C1 segment of cervical spinal cord (tissue), 14 donors: ENCODE measurements around the gene CUBN.
A peak's percentile ranks its signal among the peaks of the same experiment; 100 is the strongest.

Experiments
- DNase-seq, 14 donors: peaks; one replicate each; lab custom pipeline; 2025; lab: John Stamatoyannopoulos, UW

The CUBN gene

DNA sequence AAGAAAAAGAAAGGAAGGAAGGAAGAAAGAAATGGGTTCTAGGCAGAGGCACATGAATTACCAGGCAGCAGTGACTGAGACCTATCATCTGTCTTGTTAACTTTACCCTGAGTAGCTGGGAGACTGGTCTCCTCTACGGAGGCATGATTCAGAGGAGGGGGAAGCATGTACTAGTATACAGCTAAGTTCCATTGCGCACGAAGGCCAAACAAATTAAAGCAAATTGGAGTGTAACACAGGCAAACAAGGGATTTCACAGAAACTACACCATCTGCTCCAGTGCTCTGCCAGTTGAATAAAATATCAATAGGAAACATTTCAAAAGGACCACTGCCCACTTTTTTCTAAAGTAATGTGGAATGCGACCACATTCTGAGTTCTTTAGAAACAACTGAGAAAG lies 246.5 kb downstream of the CUBN start:
- DNase-seq = no peak

GRCh38 chr10:16870331-16870730 lies 259.3 kb downstream of the CUBN start:
- DNase-seq = no peak

GRCh38 chr10:16867990-16868389 lies 261.6 kb downstream of the CUBN start:
- no peak for DNase-seq

DNA sequence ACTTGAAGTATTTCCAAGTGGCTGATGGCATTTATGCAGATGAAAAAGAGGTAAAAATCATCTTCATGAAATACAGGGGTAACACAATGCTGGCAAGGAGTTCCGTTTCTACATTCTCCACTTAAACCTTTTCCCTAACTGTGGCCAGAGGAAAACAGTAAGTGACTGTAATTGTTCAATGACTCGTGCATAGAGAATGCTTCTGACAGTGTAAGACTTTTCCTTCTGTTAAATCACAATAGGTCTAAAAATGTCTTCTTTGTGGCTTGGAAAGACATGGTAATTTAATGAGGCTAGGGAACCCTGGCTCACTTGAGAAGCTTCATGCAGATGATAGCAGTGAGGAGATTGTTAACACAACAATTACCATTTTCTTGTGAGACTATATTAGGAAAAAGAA lies 262.1 kb downstream of the CUBN start:
- no peak for DNase-seq

- no peak for DNase-seq
These were observed 262.9 kb downstream of the CUBN start for GRCh38 chr10:16866541-16867275.

DNA sequence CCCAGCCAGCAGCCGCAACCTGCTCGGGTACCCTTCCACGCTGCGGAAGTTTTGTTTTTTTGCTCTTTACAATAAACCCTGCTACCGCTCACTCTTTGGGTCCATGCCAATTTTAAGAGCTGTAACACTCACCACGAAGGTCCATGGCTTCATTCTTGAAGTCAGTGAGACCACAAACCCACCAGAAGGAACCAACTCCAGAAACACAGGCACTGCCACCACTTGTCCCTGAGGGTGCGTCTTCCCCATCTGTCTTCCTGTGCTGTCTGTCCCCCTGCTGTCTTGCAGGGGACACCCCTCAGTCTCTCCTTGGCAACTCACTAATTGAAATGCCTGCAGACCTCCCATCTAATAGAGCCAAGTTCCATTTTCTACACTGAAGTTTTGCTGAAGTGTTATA lies 263.8 kb downstream of the CUBN start:
- no peak for DNase-seq

DNA sequence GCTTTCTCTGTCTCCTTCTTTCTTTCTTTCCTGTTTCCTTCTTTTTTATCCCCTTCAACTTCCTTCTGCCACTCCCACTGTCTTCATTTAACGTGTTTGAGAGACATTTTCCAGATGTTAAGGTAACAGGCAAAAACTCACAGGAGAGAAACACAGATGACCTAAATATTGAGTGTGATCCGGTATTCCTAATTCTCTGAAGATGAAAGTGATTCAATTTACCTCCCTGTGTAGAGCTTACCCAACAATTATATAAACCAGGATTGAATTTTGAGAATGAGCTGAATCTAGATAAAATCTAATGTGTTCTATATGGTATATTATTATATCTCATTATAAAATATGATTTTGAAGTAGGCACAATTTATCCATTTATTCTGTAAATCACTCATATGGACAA lies 265.8 kb downstream of the CUBN start:
- no peak for DNase-seq

- DNase-seq = no peak
These were observed 272.2 kb downstream of the CUBN start for GRCh38 chr10:16857419-16857818.

GRCh38 chr10:16856567-16856966 lies 273.0 kb downstream of the CUBN start:
- DNase-seq = no peak

DNA sequence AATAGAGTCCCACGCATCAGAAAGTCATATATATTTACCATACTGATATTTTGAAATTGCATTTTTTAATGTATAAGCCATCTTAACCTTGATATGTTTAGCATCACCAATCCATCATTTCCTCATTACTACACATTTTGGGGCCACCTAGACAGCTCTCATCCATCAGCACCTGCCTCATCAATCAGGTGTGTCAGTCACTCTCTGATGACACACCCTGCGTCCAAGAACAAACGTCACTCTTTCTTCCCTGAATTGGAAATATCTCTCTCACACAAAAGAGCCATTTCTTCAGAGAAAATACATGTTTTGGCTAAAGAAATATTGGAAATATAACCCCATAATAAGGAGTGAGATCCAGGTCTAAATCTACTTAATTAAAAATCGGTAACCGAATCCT lies 273.5 kb downstream of the CUBN start:
- no peak for DNase-seq

GRCh38 chr10:16854623-16855022 lies 275.0 kb downstream of the CUBN start:
- DNase-seq = no peak

DNA sequence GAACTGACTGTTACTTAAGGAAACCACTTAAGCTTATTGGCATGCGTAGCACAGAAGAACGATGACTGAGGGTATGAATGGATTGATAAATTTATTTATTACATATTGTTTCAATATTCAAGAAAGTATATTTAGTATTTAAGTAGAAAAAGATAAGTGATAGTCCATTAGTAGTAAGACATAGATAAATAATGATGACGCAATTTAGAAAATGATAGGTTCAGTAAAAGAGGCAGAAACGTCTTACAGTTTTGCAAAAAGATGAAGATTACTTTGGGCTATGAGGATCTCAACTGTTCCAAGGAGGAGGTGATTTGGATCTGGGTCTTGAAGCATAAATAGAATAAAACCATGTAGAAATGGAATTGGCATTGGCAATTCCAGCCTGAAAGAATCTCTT lies 275.8 kb downstream of the CUBN start:
- no peak for DNase-seq

DNA sequence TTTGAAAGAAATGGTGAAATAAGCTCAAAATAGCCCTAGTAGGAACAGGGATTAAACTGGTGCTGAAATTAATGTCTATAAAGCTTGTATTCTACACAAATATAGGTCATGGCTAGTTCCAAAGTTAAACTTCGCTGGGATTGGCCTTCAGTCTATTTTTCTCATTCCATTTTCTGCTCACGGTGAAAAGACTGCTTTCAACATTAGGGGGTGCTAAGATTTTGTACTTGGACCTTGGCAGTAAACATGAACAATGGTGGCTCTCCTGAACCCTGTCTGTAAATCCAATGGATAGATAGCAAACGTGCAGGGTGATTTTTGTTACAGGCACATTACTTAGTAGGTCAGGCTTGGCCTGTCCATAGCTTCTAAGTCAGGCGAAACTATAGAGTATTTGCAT lies 276.4 kb downstream of the CUBN start:
- DNase-seq = peak in 1 of 14 donors; percentile 2

GRCh38 chr10:16852624-16853023 lies 277.0 kb downstream of the CUBN start:
- no peak for DNase-seq

DNA sequence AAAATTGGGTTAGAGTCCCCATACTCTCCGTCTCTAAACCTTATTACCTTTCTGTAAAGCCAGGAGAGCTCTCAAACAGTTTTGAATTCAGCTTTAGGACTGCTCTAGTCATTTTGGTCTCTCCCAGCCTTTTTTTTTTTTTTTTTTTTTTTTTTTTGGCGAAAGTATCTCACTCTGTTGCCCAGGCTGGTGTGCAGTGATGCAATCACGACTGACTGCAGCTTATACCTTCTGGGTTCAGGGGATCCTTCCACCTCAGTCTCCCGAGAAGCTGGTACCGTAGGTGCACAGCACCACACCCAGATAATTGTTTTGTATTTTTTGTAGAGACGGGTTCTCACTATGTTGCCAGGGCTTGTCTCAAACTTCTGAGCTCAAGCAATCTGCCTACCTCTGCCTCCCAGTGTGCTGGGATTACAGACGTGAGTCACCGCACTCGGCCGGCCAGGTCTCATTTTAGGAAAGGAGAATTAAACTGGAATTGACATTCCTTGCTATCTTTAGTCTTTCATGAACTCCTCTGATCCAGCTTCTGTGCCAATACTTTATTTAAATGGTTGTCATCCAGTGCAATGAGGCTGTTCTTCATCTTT lies 281.0 kb downstream of the CUBN start:
- no peak for DNase-seq

DNA sequence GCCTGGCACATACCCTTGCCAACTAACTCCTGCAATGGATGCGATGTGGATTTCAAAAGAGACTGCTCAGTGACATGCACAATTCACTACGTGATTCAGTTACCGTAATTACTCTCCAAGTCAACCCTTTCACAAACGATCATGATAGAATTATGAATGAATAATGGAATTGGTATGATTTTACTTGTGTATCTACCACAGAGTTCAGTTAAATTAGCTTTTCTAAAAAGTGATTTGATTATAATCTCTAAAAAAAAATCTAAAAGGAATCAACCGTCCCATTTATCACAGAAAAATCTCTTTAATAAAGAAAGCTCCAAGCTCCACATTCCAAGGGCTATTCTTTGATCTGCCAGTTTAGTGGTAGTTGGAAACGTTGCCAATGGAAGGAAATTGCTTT lies 282.0 kb downstream of the CUBN start:
- no peak for DNase-seq

- DNase-seq = no peak
These were observed 284.4 kb downstream of the CUBN start for GRCh38 chr10:16845248-16845647.

DNA sequence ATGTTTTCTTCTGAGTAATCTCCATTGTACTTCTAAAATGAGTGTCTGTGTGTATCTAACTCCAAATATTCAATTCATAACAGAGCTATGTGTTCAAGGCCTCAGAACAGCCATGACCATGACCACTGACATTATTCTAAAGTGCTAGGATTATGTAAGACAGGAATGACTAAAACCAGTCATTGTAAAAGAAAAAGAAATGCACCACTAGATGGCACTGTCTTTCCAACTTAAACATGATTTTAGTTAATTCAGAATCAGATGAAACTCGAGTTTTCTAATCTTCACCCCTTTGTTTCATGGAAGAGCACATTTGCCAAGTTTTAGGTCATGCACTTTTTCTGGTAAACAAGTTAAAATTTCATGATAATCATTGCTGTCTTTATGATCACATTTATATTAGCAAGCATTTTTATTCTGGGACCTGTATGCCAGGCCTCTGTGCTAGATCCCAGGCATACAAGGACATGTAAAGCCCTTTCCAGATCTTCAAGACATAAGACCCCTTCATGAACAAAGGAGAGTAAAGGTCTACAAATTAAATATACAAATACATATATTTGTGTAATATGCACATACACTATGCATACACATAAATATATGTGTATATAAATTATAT lies 286.2 kb downstream of the CUBN start:
- peak in 2 of 14 donors; percentile 4 to 64 for DNase-seq

GRCh38 chr10:16835228-16835627 lies 294.4 kb downstream of the CUBN start:
- DNase-seq = no peak

- DNase-seq = peak in 2 of 14 donors; percentile 16 to 83
These were observed 297.1 kb downstream of the CUBN start for GRCh38 chr10:16832351-16833080.

DNA sequence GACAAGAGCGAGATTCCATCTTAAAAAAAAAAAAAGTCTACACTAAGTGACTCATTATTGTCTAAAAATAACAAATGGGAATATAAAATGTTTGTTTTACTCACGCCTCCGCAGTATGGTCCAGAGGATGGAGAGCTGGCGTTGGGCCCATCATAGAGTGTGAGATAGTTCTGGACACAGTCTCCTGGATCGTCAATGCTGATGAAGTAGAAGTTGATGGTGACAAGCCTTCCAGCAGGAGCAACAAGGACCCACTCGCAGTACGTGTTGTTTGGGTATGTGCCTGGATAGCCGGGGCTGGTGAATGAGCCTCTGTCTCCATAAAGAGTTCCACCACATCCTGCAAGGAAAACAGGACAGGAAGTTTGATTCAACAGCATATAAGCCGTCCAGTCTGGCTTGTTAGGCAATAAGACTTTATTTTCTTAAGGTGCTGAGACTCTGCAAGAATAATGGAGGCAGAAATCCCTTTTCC lies 300.9 kb downstream of the CUBN start:
- DNase-seq = no peak

DNA sequence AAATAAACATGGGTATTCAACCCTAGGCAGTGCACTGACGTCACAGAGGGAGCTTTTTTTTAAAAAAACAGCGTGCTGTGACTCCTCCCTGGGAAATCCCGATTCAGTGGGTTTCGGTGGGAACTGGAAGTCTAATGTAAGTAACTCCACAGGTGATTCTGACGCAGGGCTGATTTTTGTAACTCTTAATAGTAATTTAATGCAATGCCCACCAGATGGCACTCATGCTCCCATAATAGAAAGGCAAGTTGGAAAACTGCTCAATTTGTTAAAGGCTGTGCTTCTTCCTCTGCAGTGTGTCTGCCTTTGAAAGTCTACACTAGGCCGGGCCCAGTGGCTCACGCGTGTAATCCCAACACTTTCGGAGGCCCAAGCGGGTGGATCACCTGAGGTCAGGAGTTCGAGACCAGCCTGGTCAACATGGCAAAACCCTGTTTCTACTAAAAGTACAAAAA lies 301.5 kb downstream of the CUBN start:
- DNase-seq = peak in 7 of 14 donors; percentile 7 to 66 (median 17)
